Stimulated activated naive CD4-positive, alpha-beta T cell treated with Interleukin-2 at 50 U/mL for 16 hours (primary cell): ENCODE data around the gene KIF26A.

Experiments used
- DNase-seq: peaks from one replicate; lab custom pipeline; 2025; lab: John Stamatoyannopoulos, UW

Gene KIF26A

GRCh38 chr14:104177411-104177810 lies 39.0 kb downstream of the KIF26A start:
- DNase-seq, result no peak

- DNase-seq, result no peak
These were observed 39.9 kb downstream of the KIF26A start for GRCh38 chr14:104178279-104178678.

- no peak for DNase-seq
These were observed 40.7 kb downstream of the KIF26A start for GRCh38 chr14:104179126-104179525.

GRCh38 chr14:104179564-104180129 lies 41.3 kb downstream of the KIF26A start:
- DNase-seq, result no peak

- no peak for DNase-seq
These were observed 42.3 kb downstream of the KIF26A start for GRCh38 chr14:104180561-104181165.

- DNase-seq, result no peak
These were observed 43.6 kb downstream of the KIF26A start for GRCh38 chr14:104181761-104182530.

- DNase-seq, result no peak
These were observed 44.6 kb downstream of the KIF26A start for GRCh38 chr14:104182857-104183425.

GRCh38 chr14:104183796-104184195 lies 45.4 kb downstream of the KIF26A start:
- no peak for DNase-seq

GRCh38 chr14:104184506-104184905 lies 46.1 kb downstream of the KIF26A start:
- DNase-seq, result no peak

- DNase-seq, result no peak
These were observed 46.6 kb downstream of the KIF26A start for GRCh38 chr14:104184911-104185499.

GRCh38 chr14:104185916-104186495 lies 47.6 kb downstream of the KIF26A start:
- DNase-seq, result no peak

GRCh38 chr14:104186575-104186974 lies 48.2 kb downstream of the KIF26A start:
- no peak for DNase-seq

GRCh38 chr14:104187121-104187889 lies 48.9 kb downstream of the KIF26A start:
- no peak for DNase-seq

GRCh38 chr14:104187931-104188726 lies 49.7 kb downstream of the KIF26A start:
- DNase-seq, result no peak

- DNase-seq, result no peak
These were observed 50.5 kb downstream of the KIF26A start for GRCh38 chr14:104188727-104189400.

GRCh38 chr14:104189629-104190335 lies 51.4 kb downstream of the KIF26A start:
- no peak for DNase-seq

- no peak for DNase-seq
These were observed 52.1 kb downstream of the KIF26A start for GRCh38 chr14:104190396-104191000.

- DNase-seq, result no peak
These were observed 53.1 kb downstream of the KIF26A start for GRCh38 chr14:104191409-104191997.
